CD4-positive, alpha-beta T cell treated with Interleukin-15 for 4 hours (primary cell): ENCODE data around the gene CHCHD5.
"Not testable (repeated sequence)": the region's sequence is repeated elsewhere in the genome, so short reads cannot be mapped to it uniquely, and the experiment has no call there.

Experiments
- DNase-seq: peaks from one replicate; pipeline ENCODE4 v3.0.0-alpha.2; 2020; ENCODE audit warnings: low spot score

Gene CHCHD5

GRCh38 chr2:112585873-112586464 is 1.6 kb downstream of the CHCHD5 start:
- DNase-seq: no peak

GRCh38 chr2:112588611-112589045 is 4.2 kb downstream of the CHCHD5 start:
- DNase-seq: no peak

- no peak for DNase-seq
These were observed 7.0 kb downstream of the CHCHD5 start for GRCh38 chr2:112591413-112591812.

- no peak for DNase-seq
These were observed 9.3 kb downstream of the CHCHD5 start for GRCh38 chr2:112593736-112594135.

- DNase-seq: no peak
These were observed 13.3 kb downstream of the CHCHD5 start for GRCh38 chr2:112597537-112598322.

GRCh38 chr2:112600634-112601033 is 16.2 kb downstream of the CHCHD5 start:
- no peak for DNase-seq

GRCh38 chr2:112601754-112602153 is 17.3 kb downstream of the CHCHD5 start:
- no peak for DNase-seq

- DNase-seq: no peak
These were observed 18.5 kb downstream of the CHCHD5 start for GRCh38 chr2:112602917-112603316.

GRCh38 chr2:112603731-112604130 is 19.3 kb downstream of the CHCHD5 start:
- no peak for DNase-seq

GRCh38 chr2:112604952-112605351 is 20.5 kb downstream of the CHCHD5 start:
- no peak for DNase-seq

- DNase-seq: no peak
These were observed 21.5 kb downstream of the CHCHD5 start for GRCh38 chr2:112605926-112606325.

- DNase-seq: no peak
These were observed 22.1 kb downstream of the CHCHD5 start for GRCh38 chr2:112606547-112606946.

GRCh38 chr2:112607680-112608438 is 23.4 kb downstream of the CHCHD5 start:
- DNase-seq: no peak

- not testable (repeated sequence) for DNase-seq
These were observed 24.9 kb downstream of the CHCHD5 start for GRCh38 chr2:112609320-112609719.

- not testable (repeated sequence) for DNase-seq
These were observed 27.9 kb downstream of the CHCHD5 start for GRCh38 chr2:112612283-112612682.

GRCh38 chr2:112614201-112614840 is 29.9 kb downstream of the CHCHD5 start:
- no peak for DNase-seq

- no peak for DNase-seq
These were observed 30.6 kb downstream of the CHCHD5 start for GRCh38 chr2:112615051-112615450.

- DNase-seq: not testable (repeated sequence)
These were observed 31.4 kb downstream of the CHCHD5 start for GRCh38 chr2:112615798-112616197.

- DNase-seq: no peak
These were observed 34.0 kb downstream of the CHCHD5 start for GRCh38 chr2:112618383-112618782.

GRCh38 chr2:112621790-112622527 is 37.5 kb downstream of the CHCHD5 start:
- DNase-seq: no peak

GRCh38 chr2:112622528-112622849 is 38.1 kb downstream of the CHCHD5 start:
- no peak for DNase-seq
